Common myeloid progenitor, CD34-positive (primary cell): ENCODE results near the gene TBC1D2B.

Experiments
- CTCF ChIA-PET: fragments of 350-600 bp; sonication (Branson Sonifier 250); formaldehyde crosslinking; loops from one replicate; lab custom pipeline; 2021; ENCODE audit warnings: antibody characterized with exemption; lab: Charles Lee
- POLR2A ChIA-PET: fragments of 350-600 bp; sonication (Branson Sonifier 250); formaldehyde crosslinking; loops from one replicate; lab custom pipeline; 2021; ENCODE audit warnings: antibody characterized with exemption; lab: Charles Lee
- DNase-seq, 3 donors: peaks; one replicate each; pipeline versions ENCODE4 v3.0.0 to v3.0.0-alpha.2; 2013
- H3K27ac ChIP-seq, 2 experiments: 1 replicate in 1 of 2; 2 replicates in 1 of 2; pipeline ENCODE4 v1.7.0; 2013; ENCODE audit warnings: inconsistent platforms in 2 of 2, low read length in 2 of 2, mild to moderate bottlenecking in 2 of 2, low read depth in 1 of 2, moderate library complexity in 1 of 2; ENCODE audit not compliant: severe bottlenecking in 2 of 2, insufficient read depth in 1 of 2, poor library complexity in 1 of 2
- H3K27me3 ChIP-seq, 5 experiments: replicated peaks in 2 of 5; 1 replicate in 3 of 5; 2 replicates in 2 of 5; pipeline versions ENCODE4 v1.6.1 to v1.7.0; 2013; ENCODE audit warnings: low read length in 4 of 5, mild to moderate bottlenecking in 2 of 5, moderate library complexity in 2 of 5, inconsistent platforms in 1 of 5; ENCODE audit not compliant: insufficient read depth in 5 of 5, control insufficient read depth in 4 of 5
- H3K36me3 ChIP-seq, 4 experiments: 1 replicate in 2 of 4; 2 replicates in 2 of 4; pipeline versions ENCODE4 v1.6.1 to v1.7.0; 2013; ENCODE audit warnings: low read length in 3 of 4, control low read depth in 1 of 4, mild to moderate bottlenecking in 1 of 4; ENCODE audit not compliant: control insufficient read depth in 4 of 4, insufficient read depth in 4 of 4
- H3K4me1 ChIP-seq, 4 experiments: 1 replicate in 3 of 4; 2 replicates in 1 of 4; pipeline versions ENCODE4 v1.6.1 to v1.7.1; 2013; ENCODE audit warnings: low read length in 3 of 4, mild to moderate bottlenecking in 3 of 4, control low read depth in 1 of 4, inconsistent platforms in 1 of 4, moderate library complexity in 1 of 4; ENCODE audit not compliant: control insufficient read depth in 4 of 4, insufficient read depth in 4 of 4; ENCODE audit errors: control extremely low read depth in 1 of 4
- H3K4me3 ChIP-seq, 7 experiments: 1 replicate in 4 of 7; 2 replicates in 3 of 7; pipeline versions ENCODE4 v1.5.1 to v1.7.0; 2013; ENCODE audit warnings: mild to moderate bottlenecking in 7 of 7, low read length in 6 of 7, moderate library complexity in 6 of 7, inconsistent platforms in 2 of 7, low read depth in 2 of 7, control low read depth in 1 of 7; ENCODE audit not compliant: insufficient read depth in 4 of 7, control insufficient read depth in 1 of 7; ENCODE audit errors: extremely low read depth in 1 of 7
- H3K9me3 ChIP-seq, 5 experiments: 1 replicate in 4 of 5; 2 replicates in 1 of 5; pipeline versions ENCODE4 v1.6.1 to v1.7.1; 2013; ENCODE audit warnings: low read length in 4 of 5, mild to moderate bottlenecking in 2 of 5, inconsistent platforms in 1 of 5, low read depth in 1 of 5, moderate library complexity in 1 of 5; ENCODE audit not compliant: control insufficient read depth in 4 of 5, insufficient read depth in 2 of 5; ENCODE audit errors: control extremely low read depth in 1 of 5
- WGBS: methylation state at CpG from one replicate; pipeline ENCODE4 v1.1.5; 2013; ENCODE audit not compliant: insufficient coverage; 5-methylcytosine and 5-hydroxymethylcytosine counted together

TBC1D2B gene

DNA sequence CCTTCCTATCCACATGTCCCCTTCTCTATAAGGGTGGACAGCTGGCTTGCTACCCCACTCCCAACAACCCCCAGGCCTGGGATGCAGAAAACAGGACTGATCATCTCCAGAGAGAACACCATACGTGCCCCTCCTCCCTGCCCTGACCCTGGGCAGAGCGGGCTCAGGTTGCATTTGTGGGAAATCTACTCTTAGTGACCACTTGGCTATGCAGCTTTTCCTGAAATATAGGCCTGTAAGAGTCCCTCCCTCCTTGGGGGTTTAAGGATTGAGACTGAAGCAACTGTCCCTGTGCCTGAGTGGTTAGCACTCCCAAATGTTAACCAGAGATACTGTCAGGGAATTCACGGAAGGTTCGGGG is 26.6 kb upstream of the TBC1D2B start:
- H3K4me3 ChIP-seq: no peak overlapping the region
- no peak for DNase-seq
- H3K36me3 ChIP-seq: no peaks in the 10 kb centered on the region
- ChIA-PET CTCF (interaction anchor here (1.0 to 10.8 kb wide), 3 partner anchors 63 to 145 kb away, joined by 3 to 102 read pairs (median 12); no protein-coding TSS in a partner anchor), POLR2A (interaction anchor here (0.5 to 0.6 kb wide), 2 partner anchors 12 to 444 kb away, joined by 3 to 5 read pairs; no protein-coding TSS in a partner anchor)
- WGBS: 94% methylated on average over 3 of the region's 4 CpGs
- H3K27ac ChIP-seq: no peak overlapping the region
- peaks cover 2 to 39% (median 20%) of the 10 kb centered on the region in 4 experiments for H3K4me1 ChIP-seq
- H3K27me3 ChIP-seq: no peaks in the 10 kb centered on the region
- H3K9me3 ChIP-seq: no peaks in the 10 kb centered on the region

GRCh38 chr15:78103406-78104118 is 26.1 kb upstream of the TBC1D2B start:
- H3K4me3 ChIP-seq: peak overlapping the region in 1 of 7 experiments; percentile 30
- no peaks in the 10 kb centered on the region for H3K27me3 ChIP-seq
- POLR2A ChIA-PET: interaction anchor here (0.6 to 0.8 kb wide), 2 partner anchors 12 to 67 kb away, joined by 3 to 5 read pairs; no protein-coding TSS in a partner anchor
- DNase-seq: peak; percentile 33 to 76 (median 75)
- CTCF ChIA-PET: interaction anchor here (0.7 to 10.8 kb wide), 4 partner anchors 62 to 144 kb away, joined by 3 to 102 read pairs (median 8); no protein-coding TSS in a partner anchor
- peaks cover 2 to 39% (median 20%) of the 10 kb centered on the region in 4 experiments for H3K4me1 ChIP-seq
- WGBS: 46% methylated on average over 11 of the region's 12 CpGs
- no peaks in the 10 kb centered on the region for H3K9me3 ChIP-seq
- H3K36me3 ChIP-seq: no peaks in the 10 kb centered on the region
- H3K27ac ChIP-seq: no peak overlapping the region

- H3K27ac ChIP-seq: no peak overlapping the region
- peaks cover 2 to 37% (median 20%) of the 10 kb centered on the region in 4 experiments for H3K4me1 ChIP-seq
- 90% methylated on average over 6 of the region's 6 CpGs for WGBS
- ChIA-PET CTCF (interaction anchor here (0.7 to 2.7 kb wide), 2 partner anchors 112 to 143 kb away, joined by 3 to 12 read pairs; no protein-coding TSS in a partner anchor), POLR2A (interaction anchor here (0.8 kb wide), 1 partner anchor 67 kb away, joined by 3 read pairs; no protein-coding TSS in a partner anchor)
- no peak overlapping the region for H3K4me3 ChIP-seq
- H3K36me3 ChIP-seq: no peaks in the 10 kb centered on the region
- H3K27me3 ChIP-seq: no peaks in the 10 kb centered on the region
- DNase-seq: no peak
- no peaks in the 10 kb centered on the region for H3K9me3 ChIP-seq
These were observed 25.2 kb upstream of the TBC1D2B start for GRCh38 chr15:78102741-78103140.

GRCh38 chr15:78102211-78102610 is 24.7 kb upstream of the TBC1D2B start:
- CTCF ChIA-PET: interaction anchor here (1.8 kb wide), 1 partner anchor 11 kb away, joined by 12 read pairs; no protein-coding TSS in a partner anchor
- Histone ChIP-seq H3K4me1 (peaks cover 2 to 37% (median 20%) of the 10 kb centered on the region in 4 experiments), H3K27ac (no peak overlapping the region), H3K36me3 (no peaks in the 10 kb centered on the region), H3K9me3 (no peaks in the 10 kb centered on the region), H3K27me3 (no peaks in the 10 kb centered on the region), H3K4me3 (no peak overlapping the region)
- DNase-seq: no peak
- POLR2A ChIA-PET: no interaction called here
- 100% methylated on average over 1 of the region's 1 CpG for WGBS

DNA sequence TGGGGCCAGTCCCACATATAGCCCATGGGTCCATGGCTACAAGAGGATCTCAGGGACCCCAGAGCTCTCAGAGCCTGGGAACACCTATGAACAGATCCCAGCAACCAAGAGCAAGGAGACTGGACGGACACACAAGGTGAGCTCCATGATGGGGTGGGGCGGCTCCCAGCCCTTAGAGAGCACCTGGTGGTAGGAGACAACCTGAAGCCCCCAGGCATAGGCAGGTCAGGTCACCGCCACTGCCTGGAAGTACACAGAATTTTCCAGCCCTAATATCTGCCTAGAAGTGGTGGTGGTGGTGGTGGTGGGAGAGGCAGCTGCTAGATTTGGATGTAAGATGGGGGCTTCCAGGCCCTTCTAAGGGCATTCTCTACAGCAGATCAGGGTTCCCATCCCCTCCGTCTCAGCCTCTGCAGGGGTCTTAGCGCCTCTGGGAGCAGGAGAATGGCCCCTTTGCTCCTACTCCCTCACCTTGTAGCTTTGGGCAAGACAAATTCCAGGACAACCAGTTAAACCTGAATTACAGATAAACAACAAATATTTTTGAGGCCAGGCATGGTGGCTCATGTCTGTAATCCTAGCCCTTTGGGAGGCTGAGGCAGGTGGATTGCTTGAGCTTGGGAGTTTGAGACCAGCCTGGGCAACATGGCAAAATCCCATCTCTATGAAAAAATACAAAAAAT is 24.1 kb upstream of the TBC1D2B start:
- no peaks in the 10 kb centered on the region for H3K36me3 ChIP-seq
- no peak overlapping the region for H3K4me3 ChIP-seq
- no peak overlapping the region for H3K27ac ChIP-seq
- WGBS: 100% methylated on average over 3 of the region's 5 CpGs
- H3K27me3 ChIP-seq: no peaks in the 10 kb centered on the region
- peaks cover 2 to 37% (median 20%) of the 10 kb centered on the region in 4 experiments for H3K4me1 ChIP-seq
- no peak for DNase-seq
- ChIA-PET CTCF (interaction anchor here (0.7 to 1.8 kb wide), 3 partner anchors 8 to 39 kb away, joined by 3 to 12 read pairs (median 3); no protein-coding TSS in a partner anchor), POLR2A (no interaction called here)
- no peaks in the 10 kb centered on the region for H3K9me3 ChIP-seq

DNA sequence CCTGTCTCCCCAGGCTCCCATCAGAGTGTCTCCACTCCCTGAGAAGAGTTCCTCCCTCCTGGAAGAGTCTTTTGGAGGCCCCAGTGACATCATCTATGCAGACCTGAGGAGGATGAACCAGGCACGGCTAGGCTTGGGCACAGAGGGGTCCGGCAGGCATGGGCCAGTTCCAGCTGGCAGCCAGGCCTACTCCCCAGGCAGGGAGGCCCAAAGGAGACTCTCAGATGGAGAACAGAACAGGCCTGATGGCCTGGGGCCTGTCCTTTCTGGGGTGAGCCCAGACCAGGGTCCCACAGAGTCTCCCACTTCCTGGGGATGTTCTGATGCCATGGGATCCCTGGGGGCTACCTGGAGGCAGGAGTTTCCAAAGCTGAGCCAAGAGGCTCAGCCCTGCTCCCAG is 23.4 kb upstream of the TBC1D2B start:
- no peak overlapping the region for H3K27ac ChIP-seq
- ChIA-PET CTCF (interaction anchor here (0.7 to 1.8 kb wide), 4 partner anchors 8 to 142 kb away, joined by 3 to 12 read pairs (median 3); no protein-coding TSS in a partner anchor), POLR2A (no interaction called here)
- peaks cover 2 to 35% (median 20%) of the 10 kb centered on the region in 4 experiments for H3K4me1 ChIP-seq
- no peak for DNase-seq
- 92% methylated on average over 2 of the region's 2 CpGs for WGBS
- no peaks in the 10 kb centered on the region for H3K27me3 ChIP-seq
- no peaks in the 10 kb centered on the region for H3K36me3 ChIP-seq
- H3K4me3 ChIP-seq: no peak overlapping the region
- H3K9me3 ChIP-seq: no peaks in the 10 kb centered on the region
